GM12873 (cell line): ENCODE measurements around the gene DIAPH3.

Experiments used
- TF ChIP-seq, protein P1 (sequence below): IDR thresholded peaks from 2 replicates; pipeline ENCODE4 v1.5.1; 2012; ENCODE audit warnings: low read depth, mild to moderate bottlenecking, moderate library complexity, low read length, control low read depth; ENCODE audit not compliant: insufficient read depth; ENCODE audit errors: missing control alignments

Gene DIAPH3

DNA sequence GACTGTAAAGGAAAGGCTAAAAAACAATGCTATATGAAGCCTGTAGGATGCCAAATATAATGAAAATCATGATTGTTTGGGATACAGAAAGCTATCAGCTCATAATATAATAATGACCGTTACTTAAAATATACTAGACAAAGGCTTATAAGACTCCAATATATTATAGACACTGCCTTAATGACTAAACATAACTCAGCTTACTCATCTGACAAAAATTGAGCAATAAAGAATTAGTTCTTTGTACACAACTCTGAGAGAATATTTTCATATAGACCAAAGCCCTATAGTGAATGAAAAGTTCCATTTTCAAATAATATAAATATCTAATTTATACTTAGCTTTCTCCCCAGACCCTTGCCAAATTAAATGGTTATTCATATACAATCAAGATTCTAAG lies 283.3 kb downstream of the DIAPH3 start:
- TF ChIP-seq, protein P1, sequence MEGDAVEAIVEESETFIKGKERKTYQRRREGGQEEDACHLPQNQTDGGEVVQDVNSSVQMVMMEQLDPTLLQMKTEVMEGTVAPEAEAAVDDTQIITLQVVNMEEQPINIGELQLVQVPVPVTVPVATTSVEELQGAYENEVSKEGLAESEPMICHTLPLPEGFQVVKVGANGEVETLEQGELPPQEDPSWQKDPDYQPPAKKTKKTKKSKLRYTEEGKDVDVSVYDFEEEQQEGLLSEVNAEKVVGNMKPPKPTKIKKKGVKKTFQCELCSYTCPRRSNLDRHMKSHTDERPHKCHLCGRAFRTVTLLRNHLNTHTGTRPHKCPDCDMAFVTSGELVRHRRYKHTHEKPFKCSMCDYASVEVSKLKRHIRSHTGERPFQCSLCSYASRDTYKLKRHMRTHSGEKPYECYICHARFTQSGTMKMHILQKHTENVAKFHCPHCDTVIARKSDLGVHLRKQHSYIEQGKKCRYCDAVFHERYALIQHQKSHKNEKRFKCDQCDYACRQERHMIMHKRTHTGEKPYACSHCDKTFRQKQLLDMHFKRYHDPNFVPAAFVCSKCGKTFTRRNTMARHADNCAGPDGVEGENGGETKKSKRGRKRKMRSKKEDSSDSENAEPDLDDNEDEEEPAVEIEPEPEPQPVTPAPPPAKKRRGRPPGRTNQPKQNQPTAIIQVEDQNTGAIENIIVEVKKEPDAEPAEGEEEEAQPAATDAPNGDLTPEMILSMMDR = no peak

DNA sequence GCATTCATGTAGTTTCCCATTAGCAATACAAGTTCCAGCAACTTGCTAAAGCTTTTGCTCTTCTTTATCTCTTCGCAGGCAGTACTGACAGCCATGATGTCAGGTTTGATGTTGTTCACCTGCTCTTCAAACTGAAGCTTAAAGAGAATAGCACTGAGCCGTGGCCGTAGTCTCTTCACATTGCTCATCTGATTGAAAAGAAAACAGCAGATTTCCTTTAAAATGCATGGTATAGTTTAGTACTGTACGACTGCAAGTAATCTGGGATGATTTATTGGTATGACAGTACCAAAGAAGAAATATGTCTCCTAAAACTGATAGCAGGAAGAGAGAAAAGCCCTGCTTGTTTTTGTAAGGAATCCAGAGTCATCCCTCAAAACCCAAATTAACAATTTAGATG lies 284.4 kb downstream of the DIAPH3 start:
- TF ChIP-seq, protein P1 = no peak

- TF ChIP-seq, protein P1 = no peak
Measured at GRCh38 chr13:59877933-59878332, 285.8 kb downstream of the DIAPH3 start.

- TF ChIP-seq, protein P1 = no peak
Measured at GRCh38 chr13:59874973-59875372, 288.8 kb downstream of the DIAPH3 start.

DNA sequence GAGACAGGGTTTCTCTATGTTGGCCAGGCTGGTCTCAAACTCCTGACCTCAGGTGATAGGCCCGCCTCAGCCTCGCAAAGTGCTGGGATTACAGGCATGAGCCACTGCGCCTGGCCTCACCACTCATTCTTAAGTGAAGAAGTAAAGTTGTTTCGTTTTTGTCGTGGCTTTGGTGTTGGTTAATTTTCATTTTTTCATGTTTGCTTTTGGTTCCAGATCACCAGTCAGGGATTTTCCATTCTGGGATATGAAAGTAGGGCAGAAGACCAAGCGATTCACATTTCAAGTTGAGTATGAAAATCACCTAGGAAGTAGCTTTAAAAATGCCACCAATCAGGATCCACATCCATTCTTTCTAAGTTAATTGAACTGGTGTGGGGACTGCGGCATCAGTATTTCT lies 289.9 kb downstream of the DIAPH3 start:
- TF ChIP-seq, protein P1 = no peak

DNA sequence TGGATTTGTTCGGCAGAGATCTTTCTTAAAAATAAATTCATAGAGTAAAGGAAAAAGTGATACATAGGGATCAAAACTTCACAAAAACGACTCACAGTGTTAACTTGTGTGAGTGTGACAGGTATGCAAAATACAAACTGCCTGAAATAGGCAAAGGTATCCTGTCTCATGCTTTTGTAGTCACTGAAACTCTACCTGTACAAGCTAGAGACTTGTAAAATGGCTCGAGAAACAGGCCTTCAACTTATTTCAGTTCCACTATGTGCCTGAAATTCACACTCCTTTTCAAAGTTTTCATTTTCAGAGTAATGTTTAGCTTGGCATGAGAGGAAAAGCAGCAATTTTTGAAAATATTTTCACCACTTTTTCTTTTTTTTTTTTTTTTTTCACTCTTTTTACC lies 290.4 kb downstream of the DIAPH3 start:
- TF ChIP-seq, protein P1 = no peak

DNA sequence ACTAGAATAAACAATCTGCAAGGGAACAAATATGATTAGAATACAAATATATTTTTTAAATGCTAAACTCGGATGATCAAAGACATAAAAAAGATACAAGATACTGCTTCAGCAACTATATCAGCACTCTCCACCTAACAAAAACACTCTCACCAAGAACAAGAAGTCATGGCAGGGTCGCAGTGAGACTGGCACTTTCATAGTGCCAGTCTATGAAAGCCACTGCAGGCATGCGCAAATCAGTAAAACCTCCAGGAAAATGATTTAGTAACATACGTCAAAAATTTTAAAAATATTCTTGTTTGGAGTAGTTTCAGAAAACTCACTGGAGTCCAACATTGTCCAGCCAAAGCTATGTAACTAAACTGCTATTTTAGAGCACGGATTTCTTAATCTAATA lies 295.9 kb downstream of the DIAPH3 start:
- TF ChIP-seq, protein P1 = no peak
